Vagina (tissue), 2 donors: ENCODE data around the gene B3GALNT2. TPM values are rescaled to one million over a fixed set of nuclear protein-coding genes. Genes with fewer than 3 reads are reported as not detected.

Source experiments
- DNase-seq, 2 donors: peaks; one replicate each; pipeline ENCODE4 v3.0.0-alpha.2; 2017; ENCODE audit errors: extremely low spot score in 2 of 2
- H3K27ac ChIP-seq: fragments of 200-600 bp; sonication (generic); one replicate; pipeline ENCODE4 v1.5.1; 2019
- H3K27me3 ChIP-seq: fragments of 200-600 bp; sonication (generic); one replicate; pipeline ENCODE4 v1.5.1; 2019
- H3K36me3 ChIP-seq, 2 donors: fragments of 200-600 bp; sonication (generic); one replicate each; pipeline ENCODE4 v1.5.1; 2017 to 2019
- H3K4me1 ChIP-seq: fragments of 200-600 bp; sonication (generic); one replicate; pipeline ENCODE4 v1.5.1; 2019
- H3K4me3 ChIP-seq, 2 donors: fragments of 200-600 bp; sonication (generic); 1 replicate in 1 of 2; 2 replicates in 1 of 2; pipeline ENCODE4 v1.5.1; 2016 to 2019
- H3K9me3 ChIP-seq: fragments of 200-600 bp; sonication (generic); one replicate; pipeline ENCODE4 v1.5.1; 2019
- POLR2A ChIP-seq, 2 donors: fragments of 450-650 bp; IDR thresholded peaks; one replicate each; pipeline ENCODE4 v1.6.1; 2017; ENCODE audit warnings: antibody characterized with exemption in 2 of 2, mild to moderate bottlenecking in 2 of 2, moderate library complexity in 2 of 2
- POLR2AphosphoS5 ChIP-seq, 2 donors: sonication (generic); formaldehyde crosslinking; IDR thresholded peaks; one replicate each; pipeline ENCODE4 v1.9.0; 2017; ENCODE audit warnings: antibody characterized with exemption in 2 of 2, mild to moderate bottlenecking in 2 of 2, low read depth in 1 of 2; ENCODE audit not compliant: insufficient read depth in 1 of 2
- intact Hi-C: fragments of 100-400 bp; cut with DNase I; formaldehyde crosslinking; loops from one replicate; pipeline ENCODE4 v1.15.1; 2023
- total RNA-seq: library from RNA; depleted of rRNA; stranded (reverse); fragments of >200 nt; gene quantifications from one replicate; pipeline ENCODE4 v1.2.3, GENCODE V29; 2016
- TF ChIP-seq, protein P1 (sequence below), 3 experiments: fragments of 450-650 bp in 2 of 3; fragments of 200-600 bp in 1 of 3; sonication (generic) in 1 of 3; IDR thresholded peaks; one replicate each; pipeline ENCODE4 v1.5.1; 2017 to 2019; ENCODE audit warnings: antibody characterized with exemption in 3 of 3, mild to moderate bottlenecking in 2 of 3, moderate library complexity in 2 of 3

B3GALNT2 gene
- total RNA-seq, 1 donor from 2014 or later: 48.6 TPM

DNA sequence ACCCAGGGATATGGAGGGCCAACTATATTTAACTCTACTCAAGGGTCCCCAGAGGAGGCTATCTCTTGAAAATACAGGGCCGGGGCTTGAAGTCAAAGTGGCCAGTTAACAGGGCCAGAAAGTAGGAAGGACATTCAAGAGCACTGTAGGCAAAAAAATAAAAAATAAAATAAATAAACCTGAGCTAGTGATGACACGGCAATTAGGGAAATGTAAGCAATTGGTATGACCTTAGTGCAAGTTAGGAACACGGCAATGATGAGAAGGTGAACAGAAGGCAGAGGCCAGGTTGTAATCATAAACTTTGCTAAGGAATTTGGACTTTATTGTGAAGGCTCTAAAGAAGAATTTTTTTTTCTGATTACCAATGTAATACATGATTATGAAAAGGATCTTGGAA lies 3.4 kb upstream of the B3GALNT2 start:
- no peak overlapping the region for H3K4me3 ChIP-seq
- no peak overlapping the region for H3K27ac ChIP-seq
- intact Hi-C loops: no loop called here
- no peak for DNase-seq
- peaks cover 9% of the 10 kb centered on the region for H3K4me1 ChIP-seq
- H3K36me3 ChIP-seq: no peaks in the 10 kb centered on the region
- no peaks in the 10 kb centered on the region for H3K27me3 ChIP-seq
- no peaks in the 10 kb centered on the region for H3K9me3 ChIP-seq
- TF ChIP-seq POLR2AphosphoS5 (IDR thresholded peaks at IDR 0.05; ENCODE audit: insufficient read depth in 1 of 2, low read depth in 1 of 2) (no peak), POLR2A (IDR thresholded peaks at IDR 0.05) (no peak)
- TF ChIP-seq, protein P1, sequence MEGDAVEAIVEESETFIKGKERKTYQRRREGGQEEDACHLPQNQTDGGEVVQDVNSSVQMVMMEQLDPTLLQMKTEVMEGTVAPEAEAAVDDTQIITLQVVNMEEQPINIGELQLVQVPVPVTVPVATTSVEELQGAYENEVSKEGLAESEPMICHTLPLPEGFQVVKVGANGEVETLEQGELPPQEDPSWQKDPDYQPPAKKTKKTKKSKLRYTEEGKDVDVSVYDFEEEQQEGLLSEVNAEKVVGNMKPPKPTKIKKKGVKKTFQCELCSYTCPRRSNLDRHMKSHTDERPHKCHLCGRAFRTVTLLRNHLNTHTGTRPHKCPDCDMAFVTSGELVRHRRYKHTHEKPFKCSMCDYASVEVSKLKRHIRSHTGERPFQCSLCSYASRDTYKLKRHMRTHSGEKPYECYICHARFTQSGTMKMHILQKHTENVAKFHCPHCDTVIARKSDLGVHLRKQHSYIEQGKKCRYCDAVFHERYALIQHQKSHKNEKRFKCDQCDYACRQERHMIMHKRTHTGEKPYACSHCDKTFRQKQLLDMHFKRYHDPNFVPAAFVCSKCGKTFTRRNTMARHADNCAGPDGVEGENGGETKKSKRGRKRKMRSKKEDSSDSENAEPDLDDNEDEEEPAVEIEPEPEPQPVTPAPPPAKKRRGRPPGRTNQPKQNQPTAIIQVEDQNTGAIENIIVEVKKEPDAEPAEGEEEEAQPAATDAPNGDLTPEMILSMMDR (IDR thresholded peaks at IDR 0.05): no peak

DNA sequence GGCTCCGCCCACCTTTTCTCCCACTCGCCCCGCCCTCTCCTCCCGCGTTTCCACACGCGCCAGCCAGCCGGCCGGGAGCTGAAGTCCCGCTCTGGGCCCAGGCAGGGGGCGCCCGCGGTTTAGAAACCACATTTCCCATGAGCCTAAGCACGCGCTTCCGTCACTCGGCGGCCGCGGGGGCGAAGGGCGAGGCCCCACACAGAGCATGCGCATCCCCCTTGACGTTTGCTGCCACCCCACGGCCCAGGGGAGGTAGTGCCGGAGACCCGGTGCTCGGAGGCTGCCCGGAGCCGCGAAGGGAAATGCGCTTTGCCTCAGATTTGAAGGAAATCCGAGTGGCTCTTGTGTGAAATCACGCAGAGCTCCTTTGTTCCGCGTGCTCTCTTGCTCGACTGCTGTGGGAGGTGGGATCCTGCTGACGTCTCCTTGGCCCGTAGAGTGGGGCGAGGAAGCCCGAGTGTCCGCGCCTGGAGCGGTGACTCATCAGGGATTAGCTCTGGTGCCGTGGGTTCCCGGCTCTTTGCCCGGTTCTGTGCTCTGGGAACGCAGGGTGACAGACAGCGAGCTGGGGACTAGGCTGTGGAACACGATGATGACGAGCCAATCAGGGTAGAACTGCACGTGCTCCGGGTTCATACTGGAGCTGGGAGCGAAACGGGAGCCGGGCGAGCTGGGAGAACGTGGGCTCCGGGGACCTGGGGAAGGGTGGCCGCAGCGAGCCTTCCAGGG lies 406 bp upstream of the B3GALNT2 start:
- Histone ChIP-seq H3K4me3 (peak overlapping the region; percentile 65 to 85), H3K27ac (peak overlapping the region; percentile 98), H3K9me3 (no peaks in the 10 kb centered on the region), H3K36me3 (no peaks in the 10 kb centered on the region), H3K4me1 (peaks cover 26% of the 10 kb centered on the region), H3K27me3 (no peaks in the 10 kb centered on the region)
- DNase-seq: peak; percentile 97 to 98
- intact Hi-C loops: no loop called here
- TF ChIP-seq POLR2A (IDR thresholded peaks at IDR 0.05) (peak in 1 of 2 donors; percentile 76), POLR2AphosphoS5 (IDR thresholded peaks at IDR 0.05; ENCODE audit: insufficient read depth in 1 of 2, low read depth in 1 of 2) (peak; percentile 96 to 100)
- TF ChIP-seq, protein P1 (IDR thresholded peaks at IDR 0.05): peak; percentile 70 to 89 (median 79)

DNA sequence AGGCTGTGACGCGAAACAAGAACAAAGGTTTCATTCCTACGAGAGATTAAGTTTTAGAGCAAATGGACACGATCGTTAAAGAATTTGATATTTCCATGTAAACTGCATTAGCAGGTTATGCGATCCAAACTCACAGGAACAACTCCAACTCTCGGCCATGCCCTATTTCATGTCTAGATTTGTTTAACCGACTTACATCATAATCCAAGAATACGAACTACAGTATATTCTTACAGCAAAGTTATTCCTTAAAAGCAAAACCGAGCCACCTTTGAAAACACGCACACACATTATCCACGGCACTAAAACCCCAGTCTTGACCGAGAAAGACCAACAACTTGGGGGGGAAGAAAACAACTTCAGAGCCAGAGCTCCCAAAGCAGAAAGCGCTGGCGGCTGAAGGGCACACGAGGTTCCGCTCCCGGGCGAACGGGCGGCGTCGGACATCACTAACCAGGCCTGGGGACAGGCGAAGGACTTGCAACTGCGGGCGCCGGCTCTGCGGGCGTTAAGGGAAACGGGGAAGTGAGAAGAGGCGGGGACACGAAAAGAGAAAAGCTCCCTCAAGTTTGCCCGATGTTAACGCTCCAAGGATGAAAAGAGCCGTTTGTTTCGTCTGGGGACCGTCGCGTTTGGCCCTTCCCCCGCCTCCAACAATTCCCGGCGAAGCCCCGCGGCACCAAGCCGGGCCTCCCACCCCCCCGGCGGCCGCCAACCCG lies 690 bp downstream of the B3GALNT2 start:
- H3K27me3 ChIP-seq: no peaks in the 10 kb centered on the region
- H3K9me3 ChIP-seq: no peaks in the 10 kb centered on the region
- intact Hi-C loops: no loop called here
- H3K27ac ChIP-seq: peak overlapping the region; percentile 98
- DNase-seq: peak in 1 of 2 donors; percentile 87
- TF ChIP-seq POLR2AphosphoS5 (IDR thresholded peaks at IDR 0.05; ENCODE audit: insufficient read depth in 1 of 2, low read depth in 1 of 2) (no peak), POLR2A (IDR thresholded peaks at IDR 0.05) (no peak)
- TF ChIP-seq, protein P1 (IDR thresholded peaks at IDR 0.05): no peak
- no peaks in the 10 kb centered on the region for H3K36me3 ChIP-seq
- H3K4me1 ChIP-seq: peaks cover 26% of the 10 kb centered on the region
- peak overlapping the region; percentile 65 to 85 for H3K4me3 ChIP-seq

DNA sequence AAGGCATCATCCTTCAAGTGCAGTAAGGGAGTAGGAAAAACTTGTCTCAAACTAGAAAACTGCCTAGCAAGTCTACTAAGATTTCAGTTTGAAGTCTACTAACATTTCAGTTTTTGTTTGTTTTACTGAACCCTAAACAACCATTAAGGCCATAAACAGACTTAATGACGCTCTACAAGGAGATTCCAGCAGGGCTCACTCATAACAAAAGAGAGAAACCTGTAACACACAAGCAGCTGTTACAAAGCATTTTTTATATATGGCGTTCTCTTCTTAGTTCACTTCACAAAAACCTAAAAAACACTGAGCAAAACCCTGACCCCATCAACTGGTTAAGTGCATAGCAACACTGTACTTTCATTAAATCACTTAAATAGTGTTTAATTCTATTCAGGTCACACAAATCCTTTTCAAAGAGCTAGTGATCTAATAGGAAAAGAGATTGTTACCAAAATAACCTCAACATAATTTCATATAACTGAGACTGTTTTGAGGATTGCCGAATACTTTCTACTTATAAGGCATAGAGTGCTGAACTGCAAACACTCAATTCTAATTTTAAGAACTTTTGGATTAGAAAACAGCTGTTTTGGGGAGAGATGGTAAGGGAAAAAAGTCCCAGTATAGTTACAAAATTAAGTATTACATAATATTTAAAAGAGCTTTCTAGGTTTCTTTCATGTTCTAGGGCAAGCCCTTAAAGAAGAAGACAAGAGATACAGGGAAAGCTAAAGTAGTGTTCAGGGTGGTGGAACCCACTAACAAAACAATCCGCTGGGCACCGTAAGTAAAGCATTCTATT lies 1.4 kb downstream of the B3GALNT2 start:
- no peak for DNase-seq
- intact Hi-C loops: no loop called here
- no peaks in the 10 kb centered on the region for H3K9me3 ChIP-seq
- TF ChIP-seq, protein P1 (IDR thresholded peaks at IDR 0.05): no peak
- no peak for TF ChIP-seq POLR2A (IDR thresholded peaks at IDR 0.05)
- TF ChIP-seq POLR2AphosphoS5 (IDR thresholded peaks at IDR 0.05; ENCODE audit: insufficient read depth in 1 of 2, low read depth in 1 of 2): peak in 1 of 2 donors; percentile 34
- peak overlapping the region; percentile 98 for H3K27ac ChIP-seq
- peak overlapping the region; percentile 65 to 85 for H3K4me3 ChIP-seq
- H3K36me3 ChIP-seq: no peaks in the 10 kb centered on the region
- peaks cover 26% of the 10 kb centered on the region for H3K4me1 ChIP-seq
- no peaks in the 10 kb centered on the region for H3K27me3 ChIP-seq
